ENCODE results near the gene SHISA9.

DNA sequence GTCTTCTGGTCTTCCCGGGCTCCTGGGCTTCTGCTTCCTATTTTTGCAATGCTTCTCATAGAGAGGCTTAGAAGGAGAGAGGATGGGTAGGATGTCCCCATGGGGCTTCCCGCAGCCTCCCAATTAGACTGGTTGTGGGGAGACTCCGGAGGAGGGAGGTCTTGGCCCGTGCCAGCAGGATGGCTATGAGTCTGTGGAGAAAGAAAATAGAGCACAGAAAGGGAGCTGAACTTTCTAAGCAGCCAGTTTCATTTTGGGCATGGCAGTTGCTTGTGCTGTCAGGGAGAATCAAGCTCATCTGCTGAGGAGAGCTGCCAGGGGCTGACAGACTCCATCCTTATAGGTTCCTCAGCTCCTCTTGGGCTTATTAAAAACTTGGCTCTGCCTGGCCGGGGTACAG is 204.0 kb downstream of the SHISA9 start:
- TF ChIP-seq, protein P1, sequence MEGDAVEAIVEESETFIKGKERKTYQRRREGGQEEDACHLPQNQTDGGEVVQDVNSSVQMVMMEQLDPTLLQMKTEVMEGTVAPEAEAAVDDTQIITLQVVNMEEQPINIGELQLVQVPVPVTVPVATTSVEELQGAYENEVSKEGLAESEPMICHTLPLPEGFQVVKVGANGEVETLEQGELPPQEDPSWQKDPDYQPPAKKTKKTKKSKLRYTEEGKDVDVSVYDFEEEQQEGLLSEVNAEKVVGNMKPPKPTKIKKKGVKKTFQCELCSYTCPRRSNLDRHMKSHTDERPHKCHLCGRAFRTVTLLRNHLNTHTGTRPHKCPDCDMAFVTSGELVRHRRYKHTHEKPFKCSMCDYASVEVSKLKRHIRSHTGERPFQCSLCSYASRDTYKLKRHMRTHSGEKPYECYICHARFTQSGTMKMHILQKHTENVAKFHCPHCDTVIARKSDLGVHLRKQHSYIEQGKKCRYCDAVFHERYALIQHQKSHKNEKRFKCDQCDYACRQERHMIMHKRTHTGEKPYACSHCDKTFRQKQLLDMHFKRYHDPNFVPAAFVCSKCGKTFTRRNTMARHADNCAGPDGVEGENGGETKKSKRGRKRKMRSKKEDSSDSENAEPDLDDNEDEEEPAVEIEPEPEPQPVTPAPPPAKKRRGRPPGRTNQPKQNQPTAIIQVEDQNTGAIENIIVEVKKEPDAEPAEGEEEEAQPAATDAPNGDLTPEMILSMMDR (IDR thresholded peaks at IDR 0.05; ENCODE audit: low read length) = no peak
- TF ChIP-seq EZH2 (IDR thresholded peaks at IDR 0.05; ENCODE audit: borderline replicate concordance, low read length) = no peak

All from OCI-LY1 (cell line).